CD8-positive, alpha-beta memory T cell (primary cell): ENCODE results near the gene REV3L. TPM values are rescaled to one million over a fixed set of nuclear protein-coding genes. Genes with fewer than 3 reads are reported as not detected.
A peak's percentile ranks its signal among the peaks of the same experiment; 100 is the strongest.

Source experiments
- CTCF ChIA-PET: fragments of 350-600 bp; sonication (Branson Sonifier 250); formaldehyde crosslinking; loops from one replicate; lab custom pipeline; 2021; ENCODE audit warnings: antibody characterized with exemption; lab: Charles Lee
- POLR2A ChIA-PET: fragments of 350-600 bp; sonication (Branson Sonifier 250); formaldehyde crosslinking; loops from one replicate; lab custom pipeline; 2021; ENCODE audit warnings: antibody characterized with exemption; lab: Charles Lee
- DNase-seq, 5 donors: peaks; one replicate each; pipeline versions ENCODE4 v3.0.0 to v3.0.0-alpha.2; 2020 to 2022; ENCODE audit warnings: mixed read lengths in 1 of 5
- H3K27ac ChIP-seq: one replicate; pipeline ENCODE4 v1.7.0; 2013; ENCODE audit warnings: low read depth, mild to moderate bottlenecking, low read length, moderate library complexity
- H3K27me3 ChIP-seq: 2 replicates; pipeline ENCODE4 v1.7.0; 2013; ENCODE audit warnings: low read length, mild to moderate bottlenecking; ENCODE audit not compliant: insufficient read depth, poor library complexity, severe bottlenecking
- H3K36me3 ChIP-seq: 2 replicates; pipeline ENCODE4 v1.7.0; 2013; ENCODE audit warnings: mild to moderate bottlenecking, low read length, moderate library complexity; ENCODE audit not compliant: insufficient read depth
- H3K4me1 ChIP-seq: 2 replicates; pipeline ENCODE4 v1.7.0; 2013; ENCODE audit warnings: mild to moderate bottlenecking, low read length, moderate library complexity; ENCODE audit not compliant: insufficient read depth
- H3K4me3 ChIP-seq: 2 replicates; pipeline ENCODE4 v1.7.0; 2013; ENCODE audit warnings: mild to moderate bottlenecking, low read length
- H3K9me3 ChIP-seq: 2 replicates; pipeline ENCODE4 v1.7.0; 2013; ENCODE audit warnings: mild to moderate bottlenecking, low read length
- H3K27ac Mint-ChIP-seq, 8 donors: one replicate each; pipeline ENCODE4 v1.8.0; 2020 to 2021; ENCODE audit warnings: mixed read lengths in 8 of 8, mild to moderate bottlenecking in 6 of 8, inconsistent platforms in 3 of 8, moderate library complexity in 3 of 8
- H3K27me3 Mint-ChIP-seq, 2 donors: one replicate each; pipeline ENCODE4 v1.8.0; 2020 to 2021; ENCODE audit warnings: mixed read lengths in 2 of 2, mild to moderate bottlenecking in 1 of 2, moderate library complexity in 1 of 2
- H3K36me3 Mint-ChIP-seq, 3 donors: one replicate each; pipeline ENCODE4 v1.8.0; 2020 to 2021; ENCODE audit warnings: mixed read lengths in 3 of 3, inconsistent platforms in 1 of 3, mild to moderate bottlenecking in 1 of 3
- H3K4me1 Mint-ChIP-seq, 3 donors: one replicate each; pipeline ENCODE4 v1.8.0; 2020 to 2021; ENCODE audit warnings: mixed read lengths in 3 of 3, inconsistent platforms in 1 of 3, mild to moderate bottlenecking in 1 of 3
- H3K4me3 Mint-ChIP-seq, 7 donors: one replicate each; pipeline ENCODE4 v1.8.0; 2020 to 2021; ENCODE audit warnings: mixed read lengths in 7 of 7, mild to moderate bottlenecking in 6 of 7, moderate library complexity in 4 of 7, inconsistent platforms in 2 of 7
- H3K9me3 Mint-ChIP-seq, 5 donors: one replicate each; pipeline ENCODE4 v1.8.0; 2020 to 2022; ENCODE audit warnings: mixed read lengths in 5 of 5, mild to moderate bottlenecking in 3 of 5, moderate library complexity in 2 of 5, inconsistent platforms in 1 of 5
- polyA plus RNA-seq: library from polyadenylated mRNA; unstranded; fragments of 300-500 nt; fragmentation: Illumina TruSeq; gene quantifications from one replicate; pipeline ENCODE4 v1.2.3, GENCODE V29; 2021
- total RNA-seq, 2 experiments: library from RNA; stranded (reverse); gene quantifications; one replicate each; pipeline ENCODE4 v1.2.3, GENCODE V29; 2021

Gene REV3L
- total and polyA plus RNA-seq, 3 experiments from 2014 or later: 16.5 to 27.0 (median 20.8) TPM

- H3K4me3 Mint-ChIP-seq: no peak overlapping the region
- no peaks in the 10 kb centered on the region for H3K27me3 Mint-ChIP-seq
- H3K4me1 ChIP-seq: no peaks in the 10 kb centered on the region
- H3K9me3 Mint-ChIP-seq: no peaks in the 10 kb centered on the region
- POLR2A ChIA-PET: no interaction called here
- CTCF ChIA-PET: no interaction called here
- H3K4me1 Mint-ChIP-seq: peaks cover 5 to 18% (median 17%) of the 10 kb centered on the region in 3 donors
- no peak overlapping the region for H3K27ac ChIP-seq
- peaks cover 10% of the 10 kb centered on the region for H3K36me3 ChIP-seq
- H3K4me3 ChIP-seq: no peak overlapping the region
- no peak overlapping the region for H3K27ac Mint-ChIP-seq
- DNase-seq: no peak
- peaks cover 0 to 12% (median 8%) of the 10 kb centered on the region in 3 donors for H3K36me3 Mint-ChIP-seq
- H3K9me3 ChIP-seq: no peaks in the 10 kb centered on the region
- no peaks in the 10 kb centered on the region for H3K27me3 ChIP-seq
These were observed 66.5 kb downstream of the REV3L start for GRCh38 chr6:111416529-111416928.

- Mint-ChIP-seq H3K4me1 (peaks cover 5 to 21% (median 18%) of the 10 kb centered on the region in 3 donors), H3K36me3 (peaks cover 6 to 27% (median 8%) of the 10 kb centered on the region in 3 donors), H3K27me3 (no peaks in the 10 kb centered on the region), H3K9me3 (no peaks in the 10 kb centered on the region), H3K4me3 (no peak overlapping the region), H3K27ac (no peak overlapping the region)
- no peak overlapping the region for H3K27ac ChIP-seq
- CTCF ChIA-PET: no interaction called here
- no peaks in the 10 kb centered on the region for H3K9me3 ChIP-seq
- POLR2A ChIA-PET: no interaction called here
- H3K27me3 ChIP-seq: no peaks in the 10 kb centered on the region
- no peaks in the 10 kb centered on the region for H3K4me1 ChIP-seq
- DNase-seq: no peak
- peaks cover 15% of the 10 kb centered on the region for H3K36me3 ChIP-seq
- H3K4me3 ChIP-seq: no peak overlapping the region
These were observed 68.6 kb downstream of the REV3L start for GRCh38 chr6:111414373-111414772.

GRCh38 chr6:111411978-111412566 lies 70.9 kb downstream of the REV3L start:
- Histone ChIP-seq H3K27ac (no peak overlapping the region), H3K27me3 (no peaks in the 10 kb centered on the region), H3K4me3 (no peak overlapping the region), H3K36me3 (peaks cover 15% of the 10 kb centered on the region), H3K9me3 (no peaks in the 10 kb centered on the region), H3K4me1 (no peaks in the 10 kb centered on the region)
- Mint-ChIP-seq H3K36me3 (peaks cover 12 to 41% (median 15%) of the 10 kb centered on the region in 3 donors), H3K9me3 (no peaks in the 10 kb centered on the region), H3K27me3 (no peaks in the 10 kb centered on the region), H3K4me1 (peaks cover 2 to 10% (median 9%) of the 10 kb centered on the region in 3 donors), H3K4me3 (no peak overlapping the region), H3K27ac (peak overlapping the region in 1 of 8 donors; percentile 32)
- no peak for DNase-seq
- POLR2A ChIA-PET: no interaction called here
- CTCF ChIA-PET: no interaction called here

GRCh38 chr6:111411046-111411445 lies 72.0 kb downstream of the REV3L start:
- Mint-ChIP-seq H3K27ac (peak overlapping the region in 2 of 8 donors; percentile 31 to 57), H3K36me3 (peaks cover 12 to 42% (median 19%) of the 10 kb centered on the region in 3 donors), H3K27me3 (no peaks in the 10 kb centered on the region), H3K9me3 (no peaks in the 10 kb centered on the region), H3K4me3 (no peak overlapping the region), H3K4me1 (peaks cover 5 to 11% (median 11%) of the 10 kb centered on the region in 3 donors)
- H3K27ac ChIP-seq: no peak overlapping the region
- no peaks in the 10 kb centered on the region for H3K9me3 ChIP-seq
- H3K27me3 ChIP-seq: no peaks in the 10 kb centered on the region
- H3K4me1 ChIP-seq: no peaks in the 10 kb centered on the region
- no peak overlapping the region for H3K4me3 ChIP-seq
- POLR2A ChIA-PET: no interaction called here
- CTCF ChIA-PET: no interaction called here
- DNase-seq: no peak
- H3K36me3 ChIP-seq: peaks cover 15% of the 10 kb centered on the region

- H3K4me1 Mint-ChIP-seq: peaks cover 5 to 13% (median 12%) of the 10 kb centered on the region in 3 donors
- no peak overlapping the region for H3K27ac ChIP-seq
These were observed 72.6 kb downstream of the REV3L start for GRCh38 chr6:111410371-111410770.

GRCh38 chr6:111409430-111409829 lies 73.6 kb downstream of the REV3L start:
- Histone ChIP-seq H3K4me3 (no peak overlapping the region), H3K27me3 (no peaks in the 10 kb centered on the region), H3K27ac (no peak overlapping the region), H3K9me3 (no peaks in the 10 kb centered on the region), H3K36me3 (peaks cover 10% of the 10 kb centered on the region), H3K4me1 (no peaks in the 10 kb centered on the region)
- H3K4me1 Mint-ChIP-seq: peaks cover 5 to 13% (median 12%) of the 10 kb centered on the region in 3 donors
- no peak overlapping the region for H3K27ac Mint-ChIP-seq
- DNase-seq: no peak
- no peaks in the 10 kb centered on the region for H3K9me3 Mint-ChIP-seq
- ChIA-PET POLR2A (no interaction called here), CTCF (interaction anchor here (0.6 kb wide), 1 partner anchor 61 kb away, joined by 3 read pairs; no protein-coding TSS in a partner anchor)
- peaks cover 14 to 51% (median 19%) of the 10 kb centered on the region in 3 donors for H3K36me3 Mint-ChIP-seq
- H3K27me3 Mint-ChIP-seq: no peaks in the 10 kb centered on the region
- H3K4me3 Mint-ChIP-seq: no peak overlapping the region

More at GRCh38 chr6:111410371-111410770, 72.6 kb downstream of the REV3L start:
- POLR2A ChIA-PET: no interaction called here
- Mint-ChIP-seq H3K27ac (peak overlapping the region in 1 of 8 donors; percentile 57), H3K4me3 (no peak overlapping the region), H3K36me3 (peaks cover 12 to 44% (median 19%) of the 10 kb centered on the region in 3 donors), H3K9me3 (no peaks in the 10 kb centered on the region), H3K27me3 (no peaks in the 10 kb centered on the region)
- Histone ChIP-seq H3K36me3 (peaks cover 12% of the 10 kb centered on the region), H3K9me3 (no peaks in the 10 kb centered on the region), H3K27me3 (no peaks in the 10 kb centered on the region), H3K4me3 (no peak overlapping the region), H3K4me1 (no peaks in the 10 kb centered on the region)
- DNase-seq: no peak
- CTCF ChIA-PET: no interaction called here

- Mint-ChIP-seq H3K36me3 (peaks cover 26 to 69% (median 30%) of the 10 kb centered on the region in 3 donors), H3K4me3 (no peak overlapping the region), H3K9me3 (no peaks in the 10 kb centered on the region), H3K27me3 (no peaks in the 10 kb centered on the region), H3K27ac (peak overlapping the region in 1 of 8 donors; percentile 48), H3K4me1 (peaks cover 5 to 13% (median 12%) of the 10 kb centered on the region in 3 donors)
- Histone ChIP-seq H3K27me3 (no peaks in the 10 kb centered on the region), H3K4me3 (no peak overlapping the region), H3K36me3 (peaks cover 10% of the 10 kb centered on the region), H3K9me3 (no peaks in the 10 kb centered on the region), H3K27ac (no peak overlapping the region), H3K4me1 (no peaks in the 10 kb centered on the region)
- POLR2A ChIA-PET: no interaction called here
- no peak for DNase-seq
- CTCF ChIA-PET: no interaction called here
These were observed 75.3 kb downstream of the REV3L start for GRCh38 chr6:111407686-111408085.

- no peak overlapping the region for H3K27ac ChIP-seq
- ChIA-PET CTCF (no interaction called here), POLR2A (no interaction called here)
- peaks cover 5 to 13% (median 12%) of the 10 kb centered on the region in 3 donors for H3K4me1 Mint-ChIP-seq
- H3K4me1 ChIP-seq: no peaks in the 10 kb centered on the region
- no peaks in the 10 kb centered on the region for H3K9me3 Mint-ChIP-seq
- H3K4me3 Mint-ChIP-seq: no peak overlapping the region
- H3K27me3 ChIP-seq: no peaks in the 10 kb centered on the region
- H3K36me3 Mint-ChIP-seq: peaks cover 21 to 68% (median 37%) of the 10 kb centered on the region in 3 donors
- no peaks in the 10 kb centered on the region for H3K9me3 ChIP-seq
- no peak for DNase-seq
- H3K27me3 Mint-ChIP-seq: no peaks in the 10 kb centered on the region
- H3K4me3 ChIP-seq: no peak overlapping the region
- peak overlapping the region in 3 of 8 donors; percentile 17 to 49 (median 24) for H3K27ac Mint-ChIP-seq
- peaks cover 11% of the 10 kb centered on the region for H3K36me3 ChIP-seq
These were observed 76.8 kb downstream of the REV3L start for GRCh38 chr6:111406200-111406721.
